ENCODE measurements around the gene PIEZO2. TPM values are rescaled to one million over a fixed set of nuclear protein-coding genes. Genes with fewer than 3 reads are reported as not detected.
"Not testable (repeated sequence)": the region's sequence is repeated elsewhere in the genome, so short reads cannot be mapped to it uniquely, and the experiment has no call there.

The PIEZO2 gene
- total RNA-seq, 1 experiment from 2014 or later: not detected

DNA sequence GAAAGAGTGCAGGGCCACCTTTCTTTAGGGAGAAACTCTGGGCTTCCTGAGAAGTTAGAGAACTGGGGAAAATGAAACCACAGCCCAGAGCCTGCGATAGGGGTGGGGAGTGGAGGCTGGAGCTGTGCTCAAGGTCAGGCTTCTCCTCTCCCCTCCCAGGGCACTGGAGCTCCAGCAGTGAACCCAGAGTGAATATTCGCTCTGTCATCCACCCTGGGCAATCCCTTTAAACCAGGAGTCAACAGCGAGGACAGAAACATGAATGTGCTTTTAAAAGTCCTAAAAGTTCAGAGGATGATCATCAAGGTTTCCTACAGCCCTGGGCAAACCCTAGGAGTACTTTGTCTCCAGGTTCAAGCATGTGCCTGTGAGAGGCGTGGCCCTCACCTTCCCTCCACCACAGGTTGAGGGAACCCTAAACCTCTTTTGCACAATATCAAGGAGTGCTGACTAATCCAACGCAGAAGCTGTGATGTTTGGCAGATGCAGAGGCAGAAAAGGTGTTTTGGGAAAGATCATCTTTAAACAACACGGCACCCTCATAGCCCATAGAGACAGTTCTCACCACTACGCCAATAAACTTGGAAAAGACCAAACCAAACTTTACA, 522.7 kb downstream of the PIEZO2 start:
- DNase-seq (ENCODE audit: low spot score): not testable (repeated sequence)

- DNase-seq (ENCODE audit: low spot score): not testable (repeated sequence)
These were observed 525.8 kb downstream of the PIEZO2 start for GRCh38 chr18:10623606-10624005.

DNA sequence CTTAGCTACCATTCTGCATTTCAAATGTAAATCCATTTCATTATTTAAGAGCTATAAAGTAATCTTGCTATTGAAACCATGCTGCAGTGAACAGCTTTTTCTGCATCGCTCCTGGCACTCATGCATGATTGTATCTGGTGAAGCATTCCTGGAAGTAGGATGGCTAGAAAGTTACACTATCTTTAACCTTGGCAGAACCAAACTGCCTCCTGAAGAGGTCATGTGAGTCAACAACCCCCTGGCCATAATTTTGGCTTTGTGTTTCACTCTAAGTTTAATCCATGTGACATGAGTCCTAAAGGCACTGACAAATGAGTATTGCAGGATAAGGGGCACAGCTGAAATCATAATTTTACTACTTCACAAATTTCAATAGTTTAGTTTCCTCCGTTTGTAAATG, 526.4 kb downstream of the PIEZO2 start:
- not testable (repeated sequence) for DNase-seq (ENCODE audit: low spot score)

- DNase-seq (ENCODE audit: low spot score): not testable (repeated sequence)
These were observed 528.6 kb downstream of the PIEZO2 start for GRCh38 chr18:10620670-10621329.

Small RNA genes within 50 kb of the gene (small RNA-seq; reads per million reads assigned to genes)
- gene AP001180.3: not detected
- gene AP001180.5: not detected
- not detected for gene MIR6788

Data from HT-29 (cell line).